Measurements from ENCODE around the gene TMEM91.
A peak's percentile ranks its signal among the peaks of the same experiment; 100 is the strongest.
"Not testable (repeated sequence)": the region's sequence is repeated elsewhere in the genome, so short reads cannot be mapped to it uniquely, and the experiment has no call there.

Gene TMEM91

GRCh38 chr19:41373993-41374392 lies 2.3 kb upstream of the TMEM91 start:
- no peak for DNase-seq (ENCODE audit: low read depth in 2 of 2, low spot score in 1 of 2)

- DNase-seq (ENCODE audit: low read depth in 2 of 2, low spot score in 1 of 2), result peak in 1 of 2 donors; percentile 47
Measured at GRCh38 chr19:41376998-41377365, 649 bp downstream of the TMEM91 start.

- DNase-seq (ENCODE audit: low read depth in 2 of 2, low spot score in 1 of 2), result no peak
Measured at GRCh38 chr19:41377977-41378709, 1.8 kb downstream of the TMEM91 start.

- not testable (repeated sequence) for DNase-seq (ENCODE audit: low read depth in 2 of 2, low spot score in 1 of 2)
Measured at GRCh38 chr19:41381536-41381935, 5.2 kb downstream of the TMEM91 start.

GRCh38 chr19:41384351-41384750 lies 8.0 kb downstream of the TMEM91 start:
- DNase-seq (ENCODE audit: low read depth in 2 of 2, low spot score in 1 of 2), result no peak

GRCh38 chr19:41386442-41386841 lies 10.1 kb downstream of the TMEM91 start:
- no peak for DNase-seq (ENCODE audit: low read depth in 2 of 2, low spot score in 1 of 2)

- no peak for DNase-seq (ENCODE audit: low read depth in 2 of 2, low spot score in 1 of 2)
Measured at GRCh38 chr19:41391618-41392017, 15.3 kb downstream of the TMEM91 start.

- DNase-seq (ENCODE audit: low read depth in 2 of 2, low spot score in 1 of 2), result no peak
Measured at GRCh38 chr19:41392775-41393174, 16.4 kb downstream of the TMEM91 start.

GRCh38 chr19:41395355-41395754 lies 19.0 kb downstream of the TMEM91 start:
- DNase-seq (ENCODE audit: low read depth in 2 of 2, low spot score in 1 of 2), result no peak

GRCh38 chr19:41397086-41398049 lies 21.0 kb downstream of the TMEM91 start, which contains the start of the genes BCKDHA and EXOSC5:
BCKDHA (plus strand) TSS chr19:41397818; CDS start chr19:41397828, 10 bp downstream.
EXOSC5 (minus strand) TSS chr19:41397359; CDS start chr19:41397328, 31 bp downstream.
- DNase-seq (ENCODE audit: low read depth in 2 of 2, low spot score in 1 of 2), result peak; percentile 98 to 99

GRCh38 chr19:41398050-41398418 lies 21.7 kb downstream of the TMEM91 start:
- no peak for DNase-seq (ENCODE audit: low read depth in 2 of 2, low spot score in 1 of 2)

- DNase-seq (ENCODE audit: low read depth in 2 of 2, low spot score in 1 of 2), result no peak
Measured at GRCh38 chr19:41398598-41398997, 22.3 kb downstream of the TMEM91 start.

GRCh38 chr19:41399091-41399490 lies 22.8 kb downstream of the TMEM91 start:
- no peak for DNase-seq (ENCODE audit: low read depth in 2 of 2, low spot score in 1 of 2)

GRCh38 chr19:41399525-41399924 lies 23.2 kb downstream of the TMEM91 start:
- no peak for DNase-seq (ENCODE audit: low read depth in 2 of 2, low spot score in 1 of 2)

- DNase-seq (ENCODE audit: low read depth in 2 of 2, low spot score in 1 of 2), result no peak
Measured at GRCh38 chr19:41401483-41401882, 25.1 kb downstream of the TMEM91 start.

- no peak for DNase-seq (ENCODE audit: low read depth in 2 of 2, low spot score in 1 of 2)
Measured at GRCh38 chr19:41402010-41402409, 25.7 kb downstream of the TMEM91 start.

- DNase-seq (ENCODE audit: low read depth in 2 of 2, low spot score in 1 of 2), result no peak
Measured at GRCh38 chr19:41403181-41403970, 27.0 kb downstream of the TMEM91 start.

GRCh38 chr19:41405776-41406175 lies 29.4 kb downstream of the TMEM91 start:
- no peak for DNase-seq (ENCODE audit: low read depth in 2 of 2, low spot score in 1 of 2)

- no peak for DNase-seq (ENCODE audit: low read depth in 2 of 2, low spot score in 1 of 2)
Measured at GRCh38 chr19:41407271-41407670, 30.9 kb downstream of the TMEM91 start.

GRCh38 chr19:41408256-41408655 lies 31.9 kb downstream of the TMEM91 start:
- no peak for DNase-seq (ENCODE audit: low read depth in 2 of 2, low spot score in 1 of 2)

GRCh38 chr19:41408846-41409245 lies 32.5 kb downstream of the TMEM91 start:
- not testable (repeated sequence) for DNase-seq (ENCODE audit: low read depth in 2 of 2, low spot score in 1 of 2)
